SJSA1 (cell line): ENCODE data around the gene UGT1A1. TPM values are rescaled to one million over a fixed set of nuclear protein-coding genes. Genes with fewer than 3 reads are reported as not detected.
A peak's percentile ranks its signal among the peaks of the same experiment; 100 is the strongest.

ENCODE experiments used
- DNase-seq, 2 experiments: peaks; one replicate each; pipeline ENCODE4 v3.0.0-alpha.2; 2015 to 2020; ENCODE audit warnings: low spot score in 2 of 2, low read depth in 1 of 2
- H3K27ac ChIP-seq: fragments of 250-450 bp; sonication (Bioruptor Pico); 2 replicates; pipeline ENCODE4 v1.5.1; 2020; ENCODE audit warnings: mild to moderate bottlenecking, moderate library complexity
- H3K27me3 ChIP-seq: fragments of 250-450 bp; sonication (Bioruptor Pico); replicated peaks from 2 replicates; pipeline ENCODE4 v1.5.1; 2020; ENCODE audit warnings: mild to moderate bottlenecking, moderate library complexity
- H3K36me3 ChIP-seq: fragments of 250-450 bp; sonication (Bioruptor Pico); 2 replicates; pipeline ENCODE4 v1.5.1; 2020; ENCODE audit warnings: mild to moderate bottlenecking
- H3K4me1 ChIP-seq: fragments of 250-450 bp; sonication (Bioruptor Pico); replicated peaks from 2 replicates; pipeline ENCODE4 v1.6.1; 2021; ENCODE audit warnings: mild to moderate bottlenecking
- H3K4me3 ChIP-seq: fragments of 250-450 bp; sonication (Bioruptor Pico); 2 replicates; pipeline ENCODE4 v1.5.1; 2020; ENCODE audit warnings: mild to moderate bottlenecking
- H3K9me3 ChIP-seq: fragments of 250-450 bp; sonication (Bioruptor Pico); replicated peaks from 2 replicates; pipeline ENCODE4 v1.5.1; 2020; ENCODE audit warnings: mild to moderate bottlenecking
- total RNA-seq: library from RNA; depleted of rRNA; stranded (reverse); fragments of >200 nt; shearing (Covaris generic); gene quantifications from 2 replicates; pipeline ENCODE4 v1.2.3, GENCODE V29; 2014

UGT1A1 gene
- total RNA-seq, 1 experiment from 2014 or later, result not detected

- DNase-seq, result no peak
- no peaks in the 10 kb centered on the region for H3K36me3 ChIP-seq
- peaks cover 6% of the 10 kb centered on the region for H3K4me1 ChIP-seq
- no peaks in the 10 kb centered on the region for H3K27me3 ChIP-seq
- no peak overlapping the region for H3K4me3 ChIP-seq
- H3K27ac ChIP-seq, result no peak overlapping the region
- no peaks in the 10 kb centered on the region; the same call in 1 of the 2 replicates for H3K9me3 ChIP-seq
Observed at GRCh38 chr2:233769260-233769659, 9.2 kb downstream of the UGT1A1 start.

- Histone ChIP-seq H3K27ac (no peak overlapping the region), H3K9me3 (peaks cover 2% of the 10 kb centered on the region; the same call in 1 of the 2 replicates), H3K27me3 (no peaks in the 10 kb centered on the region), H3K4me1 (no peaks in the 10 kb centered on the region), H3K36me3 (no peaks in the 10 kb centered on the region), H3K4me3 (no peak overlapping the region)
- DNase-seq, result no peak
Observed at GRCh38 chr2:233772153-233772552, 12.1 kb downstream of the UGT1A1 start.

- no peaks in the 10 kb centered on the region for H3K36me3 ChIP-seq
- H3K9me3 ChIP-seq, result peaks cover 3% of the 10 kb centered on the region; the same call in 1 of the 2 replicates
- H3K27me3 ChIP-seq, result no peaks in the 10 kb centered on the region
- no peak overlapping the region for H3K27ac ChIP-seq
- H3K4me1 ChIP-seq, result no peaks in the 10 kb centered on the region
- no peak for DNase-seq
- no peak overlapping the region for H3K4me3 ChIP-seq
Observed at GRCh38 chr2:233772583-233772982, 12.5 kb downstream of the UGT1A1 start.

DNA sequence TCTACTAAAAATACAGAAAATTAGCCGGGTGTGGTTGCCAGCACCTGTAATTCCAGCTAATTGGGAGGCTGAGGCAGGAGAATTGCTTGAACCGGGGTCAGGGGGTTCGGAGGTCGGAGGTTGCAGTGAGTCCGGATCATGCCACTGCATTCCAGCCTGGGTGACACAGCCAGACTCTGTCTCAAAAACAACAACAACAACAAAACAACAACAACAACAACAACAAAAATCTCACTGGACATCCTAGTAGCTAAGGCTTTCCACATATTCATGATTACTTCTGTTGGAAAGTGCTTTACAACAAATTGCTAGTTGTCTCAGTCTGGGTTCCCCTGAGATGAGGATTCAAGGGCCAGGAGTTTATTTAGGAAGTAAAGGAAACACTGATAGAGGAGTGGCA, 13.8 kb downstream of the UGT1A1 start:
- no peak overlapping the region for H3K4me3 ChIP-seq
- peaks cover 3% of the 10 kb centered on the region; the same call in 1 of the 2 replicates for H3K9me3 ChIP-seq
- no peaks in the 10 kb centered on the region for H3K36me3 ChIP-seq
- DNase-seq, result no peak
- no peak overlapping the region for H3K27ac ChIP-seq
- H3K27me3 ChIP-seq, result no peaks in the 10 kb centered on the region
- no peaks in the 10 kb centered on the region for H3K4me1 ChIP-seq

GRCh38 chr2:233775414-233775813, 15.3 kb downstream of the UGT1A1 start:
- DNase-seq, result no peak
- no peak overlapping the region for H3K4me3 ChIP-seq
- no peaks in the 10 kb centered on the region for H3K4me1 ChIP-seq
- H3K9me3 ChIP-seq, result 0 out of 2 replicates have a peak, but pooled peaks cover 3% of the 10 kb centered on the region
- H3K27ac ChIP-seq, result no peak overlapping the region
- no peaks in the 10 kb centered on the region for H3K27me3 ChIP-seq
- no peaks in the 10 kb centered on the region for H3K36me3 ChIP-seq

GRCh38 chr2:233778030-233778429, 18.0 kb downstream of the UGT1A1 start, which contains the start of gene MROH2A:
Gene MROH2A (plus strand): TSS chr2:233778330. CDS start chr2:233779359, 1,029 bp downstream.
- H3K4me3 ChIP-seq, result no peak within 1 kb of the TSS
- no peak within 1 kb of the TSS for H3K27ac ChIP-seq
- H3K9me3 ChIP-seq, result 0 out of 2 replicates have a peak, but pooled peaks cover 3% of the 10 kb centered on the region
- no peaks in the 10 kb centered on the region for H3K36me3 ChIP-seq
- H3K27me3 ChIP-seq, result peaks cover 5% of the 10 kb centered on the region; the same call in 1 of the 2 replicates
- no peaks in the 10 kb centered on the region for H3K4me1 ChIP-seq
- DNase-seq, result no peak

GRCh38 chr2:233779722-233780121, 19.7 kb downstream of the UGT1A1 start:
- no peak for DNase-seq
- peaks cover 5% of the 10 kb centered on the region; the same call in 1 of the 2 replicates for H3K27me3 ChIP-seq
- H3K4me3 ChIP-seq, result no peak overlapping the region
- no peak overlapping the region for H3K27ac ChIP-seq
- H3K9me3 ChIP-seq, result 0 out of 2 replicates have a peak, but pooled peaks cover 3% of the 10 kb centered on the region
- no peaks in the 10 kb centered on the region for H3K36me3 ChIP-seq
- H3K4me1 ChIP-seq, result no peaks in the 10 kb centered on the region

- no peak for DNase-seq
- Histone ChIP-seq H3K4me3 (no peak overlapping the region), H3K27me3 (peaks cover 5% of the 10 kb centered on the region; the same call in 1 of the 2 replicates), H3K9me3 (0 out of 2 replicates have a peak, but pooled peaks cover 3% of the 10 kb centered on the region), H3K27ac (no peak overlapping the region), H3K36me3 (no peaks in the 10 kb centered on the region), H3K4me1 (no peaks in the 10 kb centered on the region)
Observed at GRCh38 chr2:233780771-233781170, 20.7 kb downstream of the UGT1A1 start.

GRCh38 chr2:233789554-233789953, 29.5 kb downstream of the UGT1A1 start:
- Histone ChIP-seq H3K27me3 (no peaks in the 10 kb centered on the region), H3K36me3 (no peaks in the 10 kb centered on the region)

DNA sequence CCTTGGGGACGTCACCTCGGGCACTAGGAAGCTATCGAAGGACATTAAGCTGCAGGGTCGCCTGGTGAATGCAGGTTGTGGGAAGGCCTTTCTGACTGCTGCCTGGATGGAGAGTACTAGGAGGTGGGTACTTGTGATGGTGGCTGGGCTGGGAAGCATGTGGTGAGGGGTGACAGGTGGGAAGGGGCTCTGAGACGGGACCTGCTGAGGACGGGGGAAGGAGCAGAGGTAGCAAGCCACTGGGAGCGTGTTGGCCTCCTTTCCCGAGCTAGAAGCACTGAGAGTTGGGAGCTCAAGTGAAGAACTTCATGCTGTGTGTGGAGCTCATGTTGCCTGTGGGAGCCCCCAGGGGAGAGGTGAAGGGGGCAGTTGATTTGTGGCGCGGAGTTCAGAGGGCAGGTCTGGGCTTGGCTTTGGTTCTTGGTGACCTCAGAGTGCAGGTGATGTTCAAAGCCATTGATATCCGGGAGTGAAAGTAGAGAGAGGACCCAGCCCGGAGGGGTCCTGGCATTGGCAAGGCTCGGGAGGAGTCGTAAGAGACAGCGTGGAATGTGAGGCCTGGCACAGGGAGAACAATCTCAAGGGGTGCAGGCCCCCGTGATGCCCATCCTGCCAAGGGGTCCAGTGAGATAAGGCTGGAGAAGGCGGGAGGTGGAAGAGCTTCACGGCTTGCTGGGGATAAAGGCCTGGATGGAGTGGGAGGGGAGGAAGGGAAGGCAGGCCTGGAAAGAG, 31.2 kb downstream of the UGT1A1 start:
- no peak overlapping the region for H3K4me3 ChIP-seq
- no peak overlapping the region for H3K27ac ChIP-seq
- DNase-seq, result peak in 1 of 2 experiments; percentile 29
- H3K36me3 ChIP-seq, result no peaks in the 10 kb centered on the region
- H3K4me1 ChIP-seq, result no peaks in the 10 kb centered on the region
- no peaks in the 10 kb centered on the region for H3K9me3 ChIP-seq
- no peaks in the 10 kb centered on the region for H3K27me3 ChIP-seq

More at GRCh38 chr2:233789554-233789953, 29.5 kb downstream of the UGT1A1 start:
- no peak overlapping the region for H3K4me3 ChIP-seq
- H3K9me3 ChIP-seq, result no peaks in the 10 kb centered on the region
- H3K4me1 ChIP-seq, result no peaks in the 10 kb centered on the region
- peak in 1 of 2 experiments; percentile 31 for DNase-seq
- no peak overlapping the region for H3K27ac ChIP-seq

DNA sequence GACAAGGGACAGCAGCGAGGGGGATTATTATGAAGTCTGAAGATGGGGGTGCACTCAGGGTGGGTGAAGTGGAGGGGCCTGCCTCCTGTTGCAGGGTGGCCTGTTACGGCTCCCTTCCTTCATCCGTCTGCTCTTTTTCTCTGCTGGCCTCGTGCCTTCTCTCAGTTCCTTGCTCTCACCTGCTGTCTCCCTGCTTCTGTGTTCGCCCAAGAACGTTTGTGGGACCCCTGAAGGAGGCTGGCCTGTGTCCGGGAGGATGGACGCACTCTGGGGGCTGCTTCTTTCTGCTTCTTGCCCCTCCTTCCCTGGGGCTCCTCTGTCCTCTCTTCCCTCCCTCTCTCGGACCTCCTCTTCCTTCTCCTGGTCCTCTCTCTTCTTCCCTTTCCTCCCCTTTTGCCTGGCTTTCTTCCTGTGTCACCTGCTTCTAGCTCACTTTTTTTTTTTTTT, 31.8 kb downstream of the UGT1A1 start:
- no peak for DNase-seq
- no peaks in the 10 kb centered on the region for H3K27me3 ChIP-seq
- no peaks in the 10 kb centered on the region for H3K36me3 ChIP-seq
- no peaks in the 10 kb centered on the region for H3K4me1 ChIP-seq
- H3K4me3 ChIP-seq, result no peak overlapping the region
- no peak overlapping the region for H3K27ac ChIP-seq
- no peaks in the 10 kb centered on the region for H3K9me3 ChIP-seq

- H3K4me1 ChIP-seq, result no peaks in the 10 kb centered on the region
- no peaks in the 10 kb centered on the region for H3K27me3 ChIP-seq
- no peak overlapping the region for H3K4me3 ChIP-seq
Observed at GRCh38 chr2:233792720-233793119, 32.6 kb downstream of the UGT1A1 start.

GRCh38 chr2:233793465-233794127, 33.5 kb downstream of the UGT1A1 start:
- H3K27ac ChIP-seq, result no peak overlapping the region
- H3K4me1 ChIP-seq, result no peaks in the 10 kb centered on the region
- H3K36me3 ChIP-seq, result no peaks in the 10 kb centered on the region
- no peak overlapping the region for H3K4me3 ChIP-seq
- DNase-seq, result peak in 1 of 2 experiments; percentile 28
- no peaks in the 10 kb centered on the region for H3K9me3 ChIP-seq
- no peaks in the 10 kb centered on the region for H3K27me3 ChIP-seq

More at GRCh38 chr2:233792720-233793119, 32.6 kb downstream of the UGT1A1 start:
- Histone ChIP-seq H3K27ac (no peak overlapping the region), H3K36me3 (no peaks in the 10 kb centered on the region), H3K9me3 (no peaks in the 10 kb centered on the region)
- no peak for DNase-seq

DNA sequence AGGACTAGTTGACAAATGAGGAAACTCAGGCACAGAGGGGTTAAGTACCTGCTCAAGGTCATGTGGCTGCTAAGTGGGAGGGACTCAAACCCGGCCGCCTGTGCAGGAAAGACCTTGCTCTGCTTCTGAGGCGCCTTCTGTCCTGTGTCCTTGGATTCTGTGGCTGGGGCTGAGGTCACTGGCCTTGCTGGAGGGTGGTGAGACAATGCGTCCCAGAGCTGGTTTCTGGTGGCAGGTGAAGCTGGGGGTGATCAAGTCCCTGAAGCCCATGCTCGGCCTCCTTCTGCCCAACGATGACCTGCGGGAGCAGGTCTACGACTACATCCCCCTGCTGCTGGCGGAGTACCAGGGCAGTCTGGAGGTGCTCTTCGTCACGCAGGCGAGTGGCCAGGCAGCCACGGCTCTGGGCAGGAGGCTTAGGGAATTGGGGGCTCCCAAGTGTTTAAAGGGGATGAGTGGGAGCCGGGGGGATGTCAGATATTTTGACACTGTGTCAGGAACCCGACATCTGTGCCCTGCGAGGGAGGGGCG, 34.1 kb downstream of the UGT1A1 start:
- DNase-seq, result peak in 1 of 2 experiments; percentile 28
- no peak overlapping the region for H3K27ac ChIP-seq
- no peaks in the 10 kb centered on the region for H3K9me3 ChIP-seq
- no peaks in the 10 kb centered on the region for H3K27me3 ChIP-seq
- H3K4me1 ChIP-seq, result no peaks in the 10 kb centered on the region
- no peaks in the 10 kb centered on the region for H3K36me3 ChIP-seq
- no peak overlapping the region for H3K4me3 ChIP-seq
